HepG2 (cell line): ENCODE measurements around the gene SDR39U1. TPM values are rescaled to one million over a fixed set of nuclear protein-coding genes. Genes with fewer than 3 reads are reported as not detected.

Source experiments
- AKAP8 ChIP-seq: sonication (generic); formaldehyde crosslinking; IDR thresholded peaks from 2 replicates; pipeline ENCODE4 v1.5.1; 2020; ENCODE audit warnings: mild to moderate bottlenecking, missing genetic modification reagents
- ATF4 ChIP-seq, 2 experiments: fragments of 450-650 bp in 1 of 2; sonication (generic) in 1 of 2; formaldehyde crosslinking; IDR thresholded peaks; 2 replicates each; pipeline versions ENCODE4 v1.5.0 to v1.8.0; 2020 to 2022; ENCODE audit warnings: mild to moderate bottlenecking in 1 of 2, missing genetic modification reagents in 1 of 2
- MEIS1 ChIP-seq: sonication (generic); formaldehyde crosslinking; IDR thresholded peaks from 2 replicates; pipeline ENCODE4 v1.9.0; 2021; ENCODE audit warnings: mild to moderate bottlenecking, missing genetic modification reagents, moderate library complexity, borderline replicate concordance
- POLR2G ChIP-seq: fragments of 200-400 bp; formaldehyde crosslinking; IDR thresholded peaks from 2 replicates; pipeline ENCODE4 v1.6.1; 2018; ENCODE audit warnings: mild to moderate bottlenecking, low read depth, low read length, moderate library complexity
- SP1 ChIP-seq, 2 experiments: fragments of 450-650 bp in 1 of 2; sonication (generic) in 1 of 2; formaldehyde crosslinking in 1 of 2; IDR thresholded peaks; 2 replicates each; pipeline versions ENCODE4 v1.4.0 to v1.6.1; 2016 to 2020; ENCODE audit warnings: missing genetic modification reagents in 1 of 2
- TRAFD1 ChIP-seq: sonication (generic); formaldehyde crosslinking; IDR thresholded peaks from 2 replicates; pipeline ENCODE4 v1.5.1; 2020; ENCODE audit warnings: missing genetic modification reagents, mild to moderate bottlenecking, borderline replicate concordance
- ZNF234 ChIP-seq: sonication (generic); formaldehyde crosslinking; conservative IDR thresholded peaks from 2 replicates; pipeline ENCODE4 v1.5.1; 2020; ENCODE audit warnings: mild to moderate bottlenecking, missing genetic modification reagents
- ZNF296 ChIP-seq: sonication (generic); formaldehyde crosslinking; conservative IDR thresholded peaks from 2 replicates; pipeline ENCODE4 v1.5.0; 2020; ENCODE audit warnings: mild to moderate bottlenecking, missing genetic modification reagents
- polyA plus RNA-seq, 8 experiments: library from polyadenylated mRNA; depleted of rRNA in 3 of 8; stranded (reverse) in 7 of 8; unstranded in 1 of 8; fragments of >200 nt; fragmentation: Illumina TruSeq in 4 of 8; extraction: Trizol in 4 of 8; gene quantifications; 2 replicates each; pipeline versions ENCODE4 v1.2.1 to v1.2.3, GENCODE V29; 2011 to 2016; ENCODE audit warnings: low read depth in 4 of 8, missing spikeins in 1 of 8, mixed read lengths in 1 of 8; ENCODE audit not compliant: insufficient read depth in 1 of 8
- total RNA-seq, 5 experiments: library from RNA; depleted of rRNA; stranded (reverse); fragments of >200 nt; fragmentation: Illumina TruSeq; extraction: Trizol; gene quantifications; 2 replicates each; pipeline ENCODE4 v1.2.3, GENCODE V29; 2016; ENCODE audit warnings: low read depth in 1 of 5
- TF ChIP-seq, protein P1 (sequence below): sonication (generic); formaldehyde crosslinking; IDR thresholded peaks from 2 replicates; pipeline ENCODE4 v1.8.0; 2022; ENCODE audit warnings: missing genetic modification reagents, mild to moderate bottlenecking, borderline replicate concordance
- TF ChIP-seq, protein P2 (sequence below): sonication (generic); formaldehyde crosslinking; IDR thresholded peaks from 2 replicates; pipeline ENCODE4 v1.8.1; 2022; ENCODE audit warnings: mild to moderate bottlenecking, missing genetic modification reagents
- TF ChIP-seq, protein P3 (sequence below): IDR thresholded peaks from 2 replicates; pipeline ENCODE4 v1.6.1; 2018; ENCODE audit warnings: missing genetic modification reagents, mild to moderate bottlenecking, missing compliant biosample characterization

The SDR39U1 gene
- total and polyA plus RNA-seq, 2 of the 13 experiments (the other 11 are each of a cell fraction or from before 2014, with no cell fraction given): 34.4 to 129 TPM

GRCh38 chr14:24439257-24439656, 3.3 kb downstream of the SDR39U1 start (continued):
- TF ChIP-seq SP1 (IDR thresholded peaks at IDR 0.05) (no peak), SP1 (CRISPR knock-in tag; IDR thresholded peaks at IDR 0.05) (no peak), ZNF296 (0 out of 2 replicates have a peak, but pooled peaks have one; percentile 12), ATF4 (CRISPR knock-in tag; IDR thresholded peaks at IDR 0.05) (no peak), ZNF234 (CRISPR knock-in tag) (no peak), AKAP8 (peak; percentile 79; the same call in 1 of the 2 replicates), MEIS1 (CRISPR knock-in tag) (no peak), TRAFD1 (CRISPR knock-in tag) (0 out of 2 replicates have a peak, but pooled peaks have one; percentile 26), POLR2G (peak; percentile 53; the same call in 1 of the 2 replicates)
- TF ChIP-seq, protein P1, sequence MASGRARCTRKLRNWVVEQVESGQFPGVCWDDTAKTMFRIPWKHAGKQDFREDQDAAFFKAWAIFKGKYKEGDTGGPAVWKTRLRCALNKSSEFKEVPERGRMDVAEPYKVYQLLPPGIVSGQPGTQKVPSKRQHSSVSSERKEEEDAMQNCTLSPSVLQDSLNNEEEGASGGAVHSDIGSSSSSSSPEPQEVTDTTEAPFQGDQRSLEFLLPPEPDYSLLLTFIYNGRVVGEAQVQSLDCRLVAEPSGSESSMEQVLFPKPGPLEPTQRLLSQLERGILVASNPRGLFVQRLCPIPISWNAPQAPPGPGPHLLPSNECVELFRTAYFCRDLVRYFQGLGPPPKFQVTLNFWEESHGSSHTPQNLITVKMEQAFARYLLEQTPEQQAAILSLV (CRISPR knock-in tag): no peak
- TF ChIP-seq, protein P2, sequence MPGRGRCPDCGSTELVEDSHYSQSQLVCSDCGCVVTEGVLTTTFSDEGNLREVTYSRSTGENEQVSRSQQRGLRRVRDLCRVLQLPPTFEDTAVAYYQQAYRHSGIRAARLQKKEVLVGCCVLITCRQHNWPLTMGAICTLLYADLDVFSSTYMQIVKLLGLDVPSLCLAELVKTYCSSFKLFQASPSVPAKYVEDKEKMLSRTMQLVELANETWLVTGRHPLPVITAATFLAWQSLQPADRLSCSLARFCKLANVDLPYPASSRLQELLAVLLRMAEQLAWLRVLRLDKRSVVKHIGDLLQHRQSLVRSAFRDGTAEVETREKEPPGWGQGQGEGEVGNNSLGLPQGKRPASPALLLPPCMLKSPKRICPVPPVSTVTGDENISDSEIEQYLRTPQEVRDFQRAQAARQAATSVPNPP: no peak
- TF ChIP-seq, protein P3, sequence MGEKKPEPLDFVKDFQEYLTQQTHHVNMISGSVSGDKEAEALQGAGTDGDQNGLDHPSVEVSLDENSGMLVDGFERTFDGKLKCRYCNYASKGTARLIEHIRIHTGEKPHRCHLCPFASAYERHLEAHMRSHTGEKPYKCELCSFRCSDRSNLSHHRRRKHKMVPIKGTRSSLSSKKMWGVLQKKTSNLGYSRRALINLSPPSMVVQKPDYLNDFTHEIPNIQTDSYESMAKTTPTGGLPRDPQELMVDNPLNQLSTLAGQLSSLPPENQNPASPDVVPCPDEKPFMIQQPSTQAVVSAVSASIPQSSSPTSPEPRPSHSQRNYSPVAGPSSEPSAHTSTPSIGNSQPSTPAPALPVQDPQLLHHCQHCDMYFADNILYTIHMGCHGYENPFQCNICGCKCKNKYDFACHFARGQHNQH (CRISPR knock-in tag): no peak
- TF ChIP-seq, all 625 proteins: peak for 8
